CD4-positive, alpha-beta T cell treated with Interleukin-6 for 4 hours (primary cell): ENCODE measurements around the gene FOXE1.

ENCODE experiments used
- DNase-seq: peaks from one replicate; pipeline ENCODE4 v3.0.0-alpha.2; 2020; ENCODE audit warnings: mixed read lengths

The FOXE1 gene

DNA sequence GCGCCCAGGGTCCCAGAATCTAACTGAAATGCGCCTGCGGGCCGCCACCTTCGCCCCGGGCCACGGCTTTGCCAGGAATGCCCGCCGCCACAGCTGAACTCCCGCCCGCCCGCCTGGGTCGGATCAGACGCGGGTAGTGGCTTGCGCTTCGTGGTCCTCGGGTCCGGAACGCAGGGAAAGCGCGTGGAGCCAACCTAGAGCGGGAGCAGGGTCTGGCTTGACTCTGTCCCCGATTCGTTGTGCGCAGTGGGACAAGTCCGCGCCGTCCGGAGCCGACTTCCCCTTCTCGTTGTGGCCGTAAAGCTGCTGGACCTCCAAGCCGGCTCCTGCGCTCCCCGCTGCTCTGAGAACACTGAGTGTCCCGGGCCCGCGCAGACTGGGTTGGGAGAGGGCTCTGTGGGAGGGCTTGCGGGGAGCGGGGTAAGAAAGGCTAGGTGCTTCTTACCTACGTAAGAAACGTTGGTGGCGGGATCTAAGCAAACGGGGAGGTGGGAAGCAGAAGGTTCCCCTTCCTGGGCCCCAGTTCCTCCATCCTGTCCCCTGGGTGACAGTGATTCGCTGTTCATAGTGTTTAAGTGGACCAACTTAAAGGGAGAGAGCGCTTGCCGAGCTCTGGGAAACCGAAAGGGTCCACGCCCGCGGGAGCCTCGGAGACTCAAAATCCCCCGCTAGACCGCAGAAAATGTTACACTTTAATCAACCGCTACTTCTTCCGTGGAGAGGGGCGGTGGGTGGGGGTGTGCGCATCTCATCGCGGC lies 4.4 kb upstream of the FOXE1 start:
- no peak for DNase-seq

DNA sequence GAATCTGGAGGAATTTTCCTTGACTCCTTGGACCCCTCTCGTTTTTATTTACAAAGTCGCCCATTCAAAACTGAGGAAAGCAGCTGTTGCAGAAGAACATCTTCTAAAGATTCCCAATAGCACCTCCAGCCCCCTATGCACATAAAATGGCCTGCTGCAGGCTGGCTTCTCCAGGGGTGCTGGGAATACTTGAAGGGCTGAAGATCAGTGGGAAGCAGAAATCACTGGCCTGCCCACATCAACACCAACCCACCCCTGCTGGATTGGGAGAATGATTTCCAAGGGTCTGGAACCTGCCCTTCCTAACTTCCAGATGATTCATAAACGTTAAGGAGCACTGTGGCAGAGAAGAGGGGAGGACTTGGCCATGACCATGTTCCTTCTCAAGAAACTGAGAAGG lies 3.0 kb upstream of the FOXE1 start:
- no peak for DNase-seq

DNA sequence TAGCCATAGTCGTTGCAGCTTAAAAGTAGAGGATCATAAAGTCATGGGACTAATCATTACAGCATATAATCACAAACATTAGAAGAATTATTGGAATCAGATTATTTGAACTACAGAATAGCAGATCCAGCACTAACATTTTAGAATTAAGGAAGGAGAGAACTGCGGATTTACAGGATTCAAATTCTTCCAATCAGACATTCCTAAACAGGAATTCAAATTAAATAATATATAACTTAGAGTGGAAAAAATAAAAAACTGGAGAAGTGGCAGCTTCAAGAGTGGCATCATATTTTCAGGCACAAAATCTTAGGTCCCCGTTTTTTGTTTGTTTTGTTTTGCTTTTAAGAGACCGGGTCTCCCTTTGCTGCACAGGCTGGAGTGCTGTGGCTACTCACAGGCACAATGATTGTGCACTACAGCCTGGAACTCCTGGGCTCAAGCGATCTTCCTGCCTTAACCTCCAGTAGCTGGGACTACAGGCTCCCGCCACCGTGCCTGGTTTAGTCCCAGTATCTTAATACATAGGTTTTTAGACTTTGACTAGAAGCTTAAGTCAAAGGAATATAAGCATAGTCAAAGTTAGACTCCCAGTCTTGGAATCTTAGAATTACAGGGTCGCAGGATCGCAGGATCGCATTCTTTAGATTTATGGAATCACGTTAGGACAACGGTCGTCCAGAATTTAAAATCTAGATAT lies 2.1 kb upstream of the FOXE1 start:
- no peak for DNase-seq

DNA sequence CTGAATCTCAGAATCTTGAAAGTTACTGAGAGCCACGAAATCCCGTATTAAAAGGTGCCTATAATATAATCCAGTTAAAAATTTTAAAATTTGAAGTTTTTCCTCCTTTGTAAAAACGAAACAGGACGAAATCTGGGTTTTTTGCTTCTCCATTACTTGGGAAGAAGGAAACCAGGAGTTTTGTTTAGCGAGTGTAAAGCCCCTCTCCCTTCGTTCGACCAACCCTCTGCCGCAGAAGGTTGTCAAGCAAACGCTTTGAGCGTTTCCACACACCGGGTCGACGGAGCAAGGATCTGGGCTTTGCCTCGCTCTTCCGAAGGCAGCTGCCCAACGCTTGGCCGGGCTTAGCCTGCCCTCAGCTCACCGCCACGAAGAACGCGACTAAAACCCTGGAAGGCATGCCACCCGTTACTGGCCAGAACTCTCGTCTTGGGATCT lies 1.6 kb upstream of the FOXE1 start:
- no peak for DNase-seq

DNA sequence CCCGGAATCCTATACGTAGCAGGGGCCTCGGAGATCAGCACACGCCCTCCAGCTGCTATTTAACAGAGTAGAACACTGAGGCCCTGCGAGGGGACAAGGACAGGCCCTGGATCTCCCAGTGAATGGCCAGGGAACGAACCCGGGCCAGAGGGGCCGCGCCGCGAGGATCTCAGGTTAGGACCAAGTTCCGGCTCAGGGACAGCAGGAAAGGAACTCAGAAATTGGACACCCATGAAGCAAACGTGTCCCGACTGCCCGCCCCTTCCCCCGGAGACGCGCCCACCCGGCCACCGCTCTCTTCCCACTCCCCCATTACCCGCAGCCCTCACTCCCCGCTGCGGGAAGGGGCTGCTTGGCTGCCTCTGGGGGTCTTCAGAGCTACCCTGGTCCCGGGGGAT lies 1.0 kb upstream of the FOXE1 start:
- DNase-seq: no peak

DNA sequence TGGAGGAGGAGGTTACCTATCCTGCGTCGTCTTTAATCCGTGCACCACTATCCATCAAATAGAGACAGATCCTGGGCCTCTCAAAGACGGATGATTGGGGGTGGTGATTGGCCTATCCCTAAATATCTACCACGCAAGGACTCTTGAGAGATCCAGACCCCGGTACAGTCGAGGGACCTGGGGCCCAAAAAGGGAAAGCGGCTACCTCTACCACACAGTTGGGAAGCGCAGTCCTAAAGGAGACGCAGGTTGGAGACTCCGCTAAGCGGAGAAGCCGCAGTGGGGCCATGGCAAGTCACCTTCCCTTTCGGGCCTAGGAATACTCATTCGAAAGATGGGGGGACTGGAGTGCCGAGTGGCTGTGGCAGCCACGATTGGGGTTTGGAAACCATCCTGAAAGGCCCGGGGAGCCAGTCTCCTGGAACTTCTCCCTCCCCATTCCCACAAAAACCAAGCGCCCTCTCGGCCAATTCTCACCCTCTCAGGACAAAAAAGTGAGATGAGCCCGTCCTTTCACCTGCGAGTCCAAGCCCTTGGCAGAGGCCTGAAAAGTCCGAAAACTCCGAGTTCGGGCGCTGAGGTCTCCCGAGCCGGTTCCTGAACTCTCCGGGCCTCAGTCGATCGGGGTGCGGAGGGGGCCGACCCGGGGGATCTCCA lies 499 bp upstream of the FOXE1 start:
- no peak for DNase-seq

DNA sequence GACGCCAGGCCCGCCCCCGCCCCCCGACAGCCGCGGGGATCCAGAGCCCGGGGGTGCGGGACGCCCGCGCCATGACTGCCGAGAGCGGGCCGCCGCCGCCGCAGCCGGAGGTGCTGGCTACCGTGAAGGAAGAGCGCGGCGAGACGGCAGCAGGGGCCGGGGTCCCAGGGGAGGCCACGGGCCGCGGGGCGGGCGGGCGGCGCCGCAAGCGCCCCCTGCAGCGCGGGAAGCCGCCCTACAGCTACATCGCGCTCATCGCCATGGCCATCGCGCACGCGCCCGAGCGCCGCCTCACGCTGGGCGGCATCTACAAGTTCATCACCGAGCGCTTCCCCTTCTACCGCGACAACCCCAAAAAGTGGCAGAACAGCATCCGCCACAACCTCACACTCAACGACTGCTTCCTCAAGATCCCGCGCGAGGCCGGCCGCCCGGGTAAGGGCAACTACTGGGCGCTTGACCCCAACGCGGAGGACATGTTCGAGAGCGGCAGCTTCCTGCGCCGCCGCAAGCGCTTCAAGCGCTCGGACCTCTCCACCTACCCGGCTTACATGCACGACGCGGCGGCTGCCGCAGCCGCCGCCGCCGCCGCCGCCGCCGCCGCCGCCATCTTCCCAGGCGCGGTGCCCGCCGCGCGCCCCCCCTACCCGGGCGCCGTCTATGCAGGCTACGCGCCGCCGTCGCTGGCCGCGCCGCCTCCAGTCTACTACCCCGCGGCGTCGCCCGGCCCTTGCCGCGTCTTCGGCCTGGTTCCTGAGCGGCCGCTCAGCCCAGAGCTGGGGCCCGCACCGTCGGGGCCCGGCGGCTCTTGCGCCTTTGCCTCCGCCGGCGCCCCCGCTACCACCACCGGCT lies 1.0 kb downstream of the FOXE1 start:
- peak; percentile 62 for DNase-seq

DNA sequence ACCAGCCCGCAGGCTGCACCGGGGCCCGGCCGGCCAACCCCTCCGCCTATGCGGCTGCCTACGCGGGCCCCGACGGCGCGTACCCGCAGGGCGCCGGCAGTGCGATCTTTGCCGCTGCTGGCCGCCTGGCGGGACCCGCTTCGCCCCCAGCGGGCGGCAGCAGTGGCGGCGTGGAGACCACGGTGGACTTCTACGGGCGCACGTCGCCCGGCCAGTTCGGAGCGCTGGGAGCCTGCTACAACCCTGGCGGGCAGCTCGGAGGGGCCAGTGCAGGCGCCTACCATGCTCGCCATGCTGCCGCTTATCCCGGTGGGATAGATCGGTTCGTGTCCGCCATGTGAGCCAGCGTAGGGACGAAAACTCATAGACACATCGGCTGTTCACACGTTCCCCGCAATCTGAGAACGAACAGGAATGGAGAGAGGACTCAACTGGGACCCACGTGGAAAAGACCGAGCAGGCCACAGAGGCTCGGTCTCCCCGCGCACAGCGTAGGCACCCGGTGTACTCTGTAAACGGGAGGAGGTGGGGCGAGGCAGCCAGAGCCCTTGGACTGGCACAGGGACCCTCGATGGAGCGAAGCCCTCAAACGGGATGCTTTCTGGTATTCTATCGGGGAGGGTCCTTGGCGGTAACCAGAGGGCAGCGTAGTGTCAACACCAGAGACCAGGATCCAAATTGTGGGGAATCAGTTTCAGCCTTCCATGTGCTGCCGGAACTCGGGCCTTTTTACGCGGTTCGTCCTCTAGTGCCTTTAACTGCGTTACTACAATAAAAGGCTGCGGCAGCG lies 1.9 kb downstream of the FOXE1 start:
- DNase-seq: no peak

DNA sequence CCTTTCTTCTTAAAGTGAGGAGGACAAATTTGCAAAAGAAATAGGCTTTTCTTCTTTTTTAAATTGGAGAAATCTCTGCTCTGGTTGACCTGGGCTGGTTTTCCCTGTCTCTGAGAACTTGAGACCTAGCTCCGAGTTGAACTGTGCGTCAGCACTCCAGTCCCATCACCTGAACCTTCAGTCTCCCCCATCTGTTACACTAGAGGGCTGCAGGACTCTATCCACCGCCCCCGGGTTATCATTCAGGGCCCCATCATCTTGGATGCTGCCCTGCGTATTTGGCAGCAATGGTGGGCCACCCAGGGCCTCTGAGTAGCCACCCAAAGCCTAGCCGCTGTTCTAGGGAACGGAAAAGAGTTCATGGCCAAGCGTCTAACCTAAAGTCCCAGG lies 2.5 kb downstream of the FOXE1 start:
- no peak for DNase-seq

DNA sequence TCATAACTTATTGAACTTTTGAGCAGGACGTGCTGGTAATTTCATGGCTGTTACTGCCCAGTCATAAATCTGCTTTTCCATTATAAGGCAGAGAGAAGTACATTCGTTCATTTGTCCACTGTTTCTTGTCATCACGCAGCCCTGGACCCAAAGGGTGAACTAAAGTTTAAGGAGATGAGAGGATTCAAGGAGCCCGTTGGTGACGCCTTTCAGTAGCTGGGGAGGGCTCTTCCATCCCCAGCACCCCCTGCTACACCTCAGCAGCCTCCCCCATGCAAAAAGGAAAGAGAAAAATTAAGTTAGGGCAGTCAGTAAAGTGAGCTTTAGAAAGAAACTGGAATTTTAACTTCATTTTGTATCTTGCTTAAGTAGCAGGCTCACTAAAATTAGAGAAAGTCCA lies 2.9 kb downstream of the FOXE1 start:
- DNase-seq: no peak

DNA sequence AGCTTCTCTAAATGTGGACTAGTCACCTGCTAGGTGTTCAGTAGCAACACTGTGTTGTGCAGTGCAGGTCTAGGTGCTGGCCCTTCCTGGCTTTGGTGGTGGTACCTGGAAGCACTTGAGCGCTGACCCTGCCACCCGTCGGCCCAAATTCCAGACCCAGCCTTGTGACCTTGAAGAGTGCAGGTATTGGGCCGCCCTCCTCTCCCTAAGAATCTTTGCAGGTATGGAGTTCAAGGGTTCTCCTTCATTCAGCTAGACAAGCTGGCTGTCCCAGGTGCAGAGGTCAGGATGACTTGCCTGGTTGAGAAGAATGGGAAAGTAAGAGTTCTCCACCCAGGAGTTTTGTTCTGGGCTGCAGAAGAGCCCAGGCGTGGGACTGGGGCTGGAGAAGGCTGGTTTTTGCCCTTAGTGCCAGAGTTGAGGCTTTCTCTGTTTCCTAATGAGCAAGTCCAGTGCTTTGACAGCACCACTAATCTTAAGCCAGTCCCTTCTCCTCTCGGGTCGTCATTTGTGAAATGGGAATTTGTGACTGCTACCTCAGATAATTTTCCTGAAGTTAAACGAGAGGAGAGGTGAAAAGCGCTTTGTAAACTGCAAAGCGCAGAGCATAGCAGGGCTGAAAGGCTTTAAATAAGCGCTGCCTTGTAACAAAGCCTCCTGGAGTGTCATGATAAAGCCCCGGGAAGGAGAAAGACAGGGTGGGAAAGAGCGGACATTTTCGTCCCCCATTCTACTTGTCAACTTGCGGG lies 4.0 kb downstream of the FOXE1 start:
- no peak for DNase-seq

DNA sequence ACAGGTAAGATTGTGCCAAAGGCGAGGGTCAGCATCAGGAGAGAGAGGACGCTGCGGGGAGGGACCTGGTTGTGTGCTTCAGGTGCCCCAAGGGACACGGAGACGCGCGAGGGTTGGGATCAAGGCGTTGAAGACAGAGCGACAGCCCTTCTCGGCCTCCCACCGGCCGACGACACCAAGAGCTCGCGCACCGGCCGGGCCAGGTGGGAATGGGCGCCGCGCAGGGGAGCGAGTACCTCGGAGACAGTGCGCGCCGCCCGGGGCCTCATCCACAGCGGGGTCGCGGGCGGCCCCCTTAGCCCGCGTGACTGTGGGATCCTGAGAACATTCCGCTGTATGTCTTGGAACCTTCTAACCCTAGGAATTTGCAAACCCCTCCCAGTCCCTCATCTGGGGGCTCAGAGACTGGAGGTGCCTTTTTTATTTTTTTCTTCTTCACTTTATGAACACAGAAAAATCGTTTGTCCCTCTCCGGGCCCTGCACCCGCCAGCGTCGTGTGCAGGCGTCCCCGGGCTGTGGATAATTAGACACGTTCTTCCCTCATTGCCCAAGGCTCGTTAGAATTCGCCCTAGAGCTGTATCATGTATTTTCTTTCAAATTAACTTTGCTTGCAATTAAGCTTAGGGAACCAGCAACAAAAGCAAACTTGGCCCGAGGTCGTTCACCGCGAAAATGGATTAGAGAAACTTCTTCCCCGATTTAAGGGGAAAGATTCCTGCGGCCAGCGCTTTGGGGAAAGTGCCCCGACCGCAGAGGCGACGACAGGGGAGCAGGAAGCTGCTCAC lies 4.8 kb downstream of the FOXE1 start:
- no peak for DNase-seq

DNA sequence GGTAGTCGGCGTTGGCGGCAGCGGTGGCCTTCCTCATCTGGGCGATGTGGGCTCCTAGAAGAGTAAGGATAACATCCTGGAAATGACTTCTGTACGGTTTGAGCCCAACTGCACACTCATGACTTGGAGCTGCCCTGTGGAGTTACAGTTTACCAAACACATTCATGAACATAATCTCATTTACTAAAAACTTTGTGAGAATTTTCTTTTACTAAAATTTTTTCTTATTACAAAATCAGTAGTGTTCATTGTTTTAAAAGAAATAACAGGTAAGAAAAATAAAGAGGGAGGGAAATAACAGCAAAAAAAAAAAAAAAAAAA lies 5.3 kb downstream of the FOXE1 start:
- peak; percentile 22 for DNase-seq

DNA sequence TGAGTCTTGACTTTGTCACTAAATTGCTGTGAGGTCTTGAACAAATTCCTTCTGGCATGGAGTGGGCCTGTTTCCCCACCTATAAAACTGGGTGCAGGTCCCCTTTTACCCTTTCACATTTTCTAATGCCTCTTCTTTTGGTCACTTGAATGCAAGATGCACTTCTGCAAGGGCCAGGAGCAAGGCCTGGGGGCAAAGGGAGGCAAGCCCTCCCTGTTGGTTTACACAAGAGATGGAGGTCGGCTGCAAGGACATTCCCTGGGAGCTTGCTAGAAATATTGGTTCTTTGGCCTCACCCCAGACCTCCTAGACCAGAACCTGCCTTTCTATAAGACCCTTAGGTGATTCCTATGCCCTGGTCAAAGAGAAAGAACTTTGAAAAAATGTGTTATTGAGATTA lies 5.8 kb downstream of the FOXE1 start:
- DNase-seq: no peak

DNA sequence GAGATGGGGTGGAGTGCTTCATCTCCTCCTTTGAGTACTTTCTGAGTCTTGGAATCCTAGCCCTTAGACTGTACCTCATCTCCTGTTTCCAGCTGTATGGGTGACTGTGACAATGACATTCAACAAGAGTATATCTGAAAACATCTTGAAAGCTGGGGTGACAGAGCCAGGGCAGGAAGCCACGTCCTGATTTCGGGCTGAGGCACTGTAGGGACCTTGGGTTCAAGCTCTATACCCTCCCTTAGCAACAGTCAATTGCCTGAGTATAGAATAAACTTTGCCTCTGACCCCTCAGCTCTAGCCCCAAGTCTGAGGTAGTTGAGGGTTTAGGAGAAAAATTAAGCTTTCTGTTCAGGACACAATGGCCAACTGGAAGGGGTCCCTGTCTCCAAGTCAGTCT lies 6.3 kb downstream of the FOXE1 start:
- DNase-seq: no peak

DNA sequence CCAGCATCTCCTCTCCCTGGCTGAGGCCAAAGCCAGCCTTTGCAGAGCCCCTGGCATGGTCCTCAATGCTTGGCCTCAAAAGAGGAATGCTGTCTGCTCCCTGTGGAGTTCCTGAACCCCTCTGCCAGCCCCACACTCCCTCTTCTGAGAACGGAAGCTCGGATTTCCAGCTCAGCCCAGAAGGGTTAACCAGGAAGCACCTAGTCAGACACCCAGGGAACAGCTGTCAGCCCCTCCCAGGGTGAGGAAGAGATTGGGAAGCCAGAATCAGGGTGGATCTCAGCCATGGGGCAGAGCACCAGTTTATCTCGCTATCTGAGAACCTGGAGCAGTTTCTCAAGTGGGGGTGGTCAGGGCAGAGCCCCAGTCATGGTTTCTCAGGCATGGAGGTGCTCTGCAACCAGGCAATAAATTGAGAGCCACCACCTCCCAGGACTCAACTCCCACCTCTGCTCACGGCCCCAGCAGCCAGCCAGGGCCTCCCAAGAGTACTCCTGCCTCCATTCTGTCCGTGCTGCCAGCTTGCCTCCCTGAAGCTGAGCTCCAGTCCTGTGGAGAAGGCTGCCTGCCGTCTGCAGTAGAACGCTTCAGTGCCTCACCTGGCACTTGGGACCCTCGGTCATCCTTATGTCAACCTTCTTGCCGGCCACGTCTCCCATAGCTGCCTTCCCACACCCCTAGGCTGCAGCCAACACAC lies 7.6 kb downstream of the FOXE1 start:
- DNase-seq: no peak

DNA sequence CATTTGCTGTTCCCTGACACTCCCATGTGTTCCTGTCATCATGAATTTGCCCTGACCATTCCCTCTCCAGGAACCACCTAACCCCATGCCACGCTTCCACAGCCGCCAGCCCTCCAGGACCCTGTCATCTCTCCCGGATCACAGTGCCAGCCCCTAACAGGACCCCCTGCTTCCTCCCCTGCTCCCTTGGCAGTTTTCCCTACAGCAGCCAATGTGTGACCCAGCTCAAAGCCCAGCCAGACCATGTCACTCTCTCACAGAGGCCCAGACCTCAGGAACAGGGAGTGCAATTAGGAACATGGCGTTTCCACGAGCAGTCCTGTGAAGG lies 8.1 kb downstream of the FOXE1 start:
- no peak for DNase-seq

DNA sequence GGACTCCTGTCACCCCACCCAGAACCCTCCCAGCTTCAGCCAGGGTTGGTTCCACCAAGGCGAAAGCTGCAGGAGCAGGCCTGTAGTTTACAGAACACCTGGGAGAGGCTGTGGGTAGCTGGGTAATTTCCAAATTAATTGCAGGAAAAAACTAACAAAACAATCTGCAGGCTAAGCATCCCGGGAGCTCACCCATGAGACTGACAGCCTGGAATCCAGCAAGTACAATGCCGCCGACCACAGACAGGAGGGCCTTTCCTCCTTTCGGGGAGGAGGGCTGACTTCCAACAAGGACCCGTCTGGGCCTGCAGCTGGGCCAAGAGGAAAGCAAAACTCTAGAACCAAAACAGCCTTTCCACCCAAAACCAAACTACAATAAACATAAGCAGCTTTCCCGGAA lies 10.3 kb downstream of the FOXE1 start:
- no peak for DNase-seq

DNA sequence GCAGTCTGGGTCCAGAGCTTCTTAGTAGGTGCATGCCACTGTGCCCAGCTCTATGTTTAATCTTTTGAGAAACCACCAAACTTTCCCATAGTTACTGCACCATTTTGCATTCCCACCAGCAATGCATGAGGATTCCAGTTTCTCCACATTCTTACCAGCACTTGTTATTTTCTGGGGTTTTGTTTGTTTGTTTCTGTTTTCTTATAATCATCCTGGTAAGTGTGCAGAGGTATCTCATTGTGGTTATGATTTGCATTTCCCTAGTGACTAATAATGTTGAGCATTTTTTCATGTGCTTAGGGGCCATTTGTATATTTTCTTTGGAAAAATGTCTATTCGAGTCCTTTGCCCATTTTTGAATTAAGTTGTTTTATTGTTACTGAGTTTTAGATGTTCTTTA lies 11.4 kb downstream of the FOXE1 start:
- DNase-seq: no peak

DNA sequence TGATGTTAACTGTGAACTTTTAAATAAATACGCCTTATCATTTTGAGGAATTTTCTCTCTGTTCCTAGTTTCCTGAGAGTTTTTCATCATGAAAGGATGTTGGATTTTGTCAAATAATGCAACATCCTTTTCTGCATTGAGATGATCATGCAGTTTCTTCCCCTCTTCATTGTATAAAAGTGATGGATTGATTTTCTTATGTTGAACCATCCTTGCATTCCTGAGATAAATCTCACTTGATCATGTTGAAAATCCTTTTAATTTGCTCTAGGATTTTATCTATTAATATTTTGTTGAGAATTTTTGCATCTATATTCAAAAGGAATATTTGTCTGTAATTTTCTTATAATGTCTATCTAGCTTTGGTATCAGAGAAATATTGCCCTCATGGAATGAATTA lies 13.3 kb downstream of the FOXE1 start:
- DNase-seq: no peak

DNA sequence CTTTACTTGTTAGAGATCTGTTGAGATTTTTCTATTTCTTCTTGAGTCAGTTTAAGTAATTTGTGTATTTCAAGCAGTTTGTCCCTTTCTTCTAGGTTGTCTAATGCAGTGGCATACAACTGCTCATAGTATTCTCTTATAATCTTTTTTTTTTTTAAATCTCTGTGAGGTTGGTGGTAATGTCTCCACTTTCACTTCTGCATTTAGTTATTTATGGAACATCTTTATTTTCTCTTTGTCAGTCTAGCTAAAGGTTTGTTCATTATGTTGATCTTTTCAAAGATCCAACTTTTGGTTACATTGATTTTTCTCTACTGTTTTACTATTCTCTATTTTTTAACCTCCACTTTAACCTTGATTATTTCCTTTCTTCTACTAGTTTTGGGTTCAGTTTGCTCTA lies 13.8 kb downstream of the FOXE1 start:
- DNase-seq: no peak
